Smooth muscle cell (in vitro differentiated cells): ENCODE measurements around the gene DDX10. TPM values are rescaled to one million over a fixed set of nuclear protein-coding genes. Genes with fewer than 3 reads are reported as not detected.

Experiments used
- DNase-seq: peaks from one replicate; lab custom pipeline; 2025; ENCODE audit not compliant: unreplicated experiment; lab: John Stamatoyannopoulos, UW
- H2AFZ ChIP-seq: fragments of 200-600 bp; sonication (generic); 2 replicates; pipeline ENCODE4 v1.6.0; 2016; ENCODE audit warnings: antibody characterized with exemption, low read depth, mild to moderate bottlenecking
- H3F3A ChIP-seq: fragments of 200-600 bp; sonication (generic); 2 replicates; pipeline ENCODE4 v1.6.0; 2017; ENCODE audit warnings: antibody characterized with exemption, low read depth
- H3K27ac ChIP-seq: fragments of 200-600 bp; sonication (generic); 2 replicates; pipeline ENCODE4 v1.5.1; 2016; ENCODE audit warnings: low read depth, mild to moderate bottlenecking
- H3K27me3 ChIP-seq: fragments of 200-600 bp; sonication (generic); 2 replicates; pipeline ENCODE4 v1.6.1; 2016; ENCODE audit warnings: low read depth, mild to moderate bottlenecking
- H3K36me3 ChIP-seq: fragments of 200-600 bp; sonication (generic); 2 replicates; pipeline ENCODE4 v1.5.1; 2016; ENCODE audit warnings: low read depth
- H3K4me1 ChIP-seq: fragments of 200-600 bp; sonication (generic); 2 replicates; pipeline ENCODE4 v1.5.1; 2016; ENCODE audit warnings: low read depth
- H3K4me2 ChIP-seq: fragments of 200-600 bp; sonication (generic); 2 replicates; pipeline ENCODE4 v1.6.0; 2016; ENCODE audit warnings: mild to moderate bottlenecking
- H3K4me3 ChIP-seq: fragments of 200-600 bp; sonication (generic); 2 replicates; pipeline ENCODE4 v1.5.1; 2016; ENCODE audit warnings: mild to moderate bottlenecking
- H3K79me2 ChIP-seq: fragments of 200-600 bp; sonication (generic); 2 replicates; pipeline ENCODE4 v1.6.0; 2016; ENCODE audit warnings: low read depth, mild to moderate bottlenecking
- H3K9ac ChIP-seq: fragments of 200-600 bp; sonication (generic); 2 replicates; pipeline ENCODE4 v1.6.0; 2016; ENCODE audit warnings: low read depth
- H3K9me3 ChIP-seq: fragments of 200-600 bp; sonication (generic); replicated peaks from 2 replicates; pipeline ENCODE4 v1.5.1; 2016; ENCODE audit warnings: low read depth
- H4K20me1 ChIP-seq: fragments of 200-600 bp; sonication (generic); 2 replicates; pipeline ENCODE4 v1.6.0; 2016; ENCODE audit warnings: low read depth
- CTCF ChIP-seq: fragments of 200-600 bp; sonication (generic); IDR thresholded peaks from 2 replicates; pipeline ENCODE4 v1.5.1; 2017; ENCODE audit warnings: borderline replicate concordance, mild to moderate bottlenecking, antibody characterized with exemption; ENCODE audit not compliant: insufficient read depth, poor library complexity, severe bottlenecking
- WGBS: methylation state at CpG from one replicate; pipeline ENCODE4 v1.1.7; 2016; ENCODE audit warnings: low lambda C conversion rate; 5-methylcytosine and 5-hydroxymethylcytosine counted together
- polyA plus RNA-seq: library from polyadenylated mRNA; unstranded; fragments of >200 nt; fragmentation: Nextera tagmentation; extraction: Ambion mirVana; gene quantifications from 2 replicates; pipeline ENCODE4 v1.2.1, GENCODE V29; 2016
- total RNA-seq: library from RNA; depleted of rRNA; stranded (reverse); fragments of >200 nt; gene quantifications from 2 replicates; pipeline ENCODE4 v1.2.3, GENCODE V29; 2014

DDX10 gene
- total and polyA plus RNA-seq, 2 experiments from 2014 or later = 7.3 to 15.7 TPM

DNA sequence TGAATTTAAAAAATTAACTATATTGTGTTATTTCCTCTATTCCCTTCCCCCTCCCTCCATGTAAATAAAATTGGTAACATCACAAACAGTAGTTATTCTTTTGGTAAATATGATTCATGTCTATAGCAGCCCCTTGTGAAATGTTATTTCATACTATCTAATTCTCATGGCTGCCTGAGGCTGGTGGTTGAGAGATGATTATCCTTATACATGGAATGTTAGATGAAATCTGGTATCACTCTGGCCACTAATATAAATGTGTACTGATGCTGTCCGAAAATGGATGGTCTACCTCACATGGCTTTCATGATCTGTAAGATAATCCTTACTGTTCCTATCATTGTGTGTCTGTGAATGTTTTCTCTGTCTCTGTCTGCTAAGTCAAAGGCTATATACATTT is 46.3 kb upstream of the DDX10 start:
- no peaks in the 10 kb centered on the region for H3F3A ChIP-seq
- no peak overlapping the region for H3K4me2 ChIP-seq
- no peak overlapping the region for H2AFZ ChIP-seq
- peak overlapping the region; percentile 98 for H3K27ac ChIP-seq
- 93% methylated on average over 1 of the region's 1 CpG for WGBS
- no peak overlapping the region for H3K4me3 ChIP-seq
- H3K27me3 ChIP-seq = no peaks in the 10 kb centered on the region
- DNase-seq = no peak
- no peak for TF ChIP-seq CTCF
- H4K20me1 ChIP-seq = no peaks in the 10 kb centered on the region
- H3K4me1 ChIP-seq = no peaks in the 10 kb centered on the region
- no peaks in the 10 kb centered on the region for H3K36me3 ChIP-seq
- peak overlapping the region; percentile 88 for H3K9ac ChIP-seq
- no peaks in the 10 kb centered on the region for H3K9me3 ChIP-seq
- H3K79me2 ChIP-seq = no peaks in the 10 kb centered on the region

DNA sequence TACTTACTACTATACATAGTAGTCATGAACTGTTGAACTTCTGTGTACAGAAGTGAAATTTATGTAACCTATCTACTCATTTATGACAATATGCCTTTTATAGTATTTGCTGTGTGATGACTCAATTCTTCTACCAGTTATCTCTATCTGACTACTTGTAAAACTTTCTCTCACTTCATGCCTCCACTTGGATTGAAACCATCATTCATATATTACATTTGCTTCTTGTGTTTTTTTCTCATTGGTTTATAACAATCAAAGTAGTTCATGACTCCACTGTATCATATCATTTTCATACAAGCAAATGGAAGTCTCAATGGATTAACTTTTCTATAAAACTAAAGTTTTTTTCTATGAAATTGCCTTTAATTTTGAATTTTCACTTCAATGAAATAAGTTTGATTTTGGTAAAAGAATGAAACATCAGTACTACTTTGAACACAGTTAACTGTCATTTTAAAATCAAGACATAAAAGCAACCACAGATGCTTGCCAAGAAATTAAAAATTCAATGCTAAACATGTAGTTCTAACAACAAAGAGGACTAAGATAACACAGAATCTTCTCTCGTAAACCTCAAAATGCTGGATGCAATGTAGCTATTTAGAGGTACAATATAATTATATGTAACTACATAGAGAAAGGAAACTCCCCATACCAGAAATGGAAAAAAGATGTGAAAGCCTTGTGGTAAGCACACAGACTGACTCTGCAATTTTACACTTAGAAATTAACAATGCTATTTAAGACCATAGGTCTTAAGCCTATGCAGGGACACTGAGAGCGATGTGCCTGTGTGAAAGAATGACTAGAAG is 43.7 kb upstream of the DDX10 start:
- no peaks in the 10 kb centered on the region for H3K36me3 ChIP-seq
- WGBS = 64% methylated on average over 2 of the region's 2 CpGs
- no peaks in the 10 kb centered on the region for H4K20me1 ChIP-seq
- no peak overlapping the region for H3K9ac ChIP-seq
- no peak for TF ChIP-seq CTCF
- no peaks in the 10 kb centered on the region for H3K4me1 ChIP-seq
- peak overlapping the region; percentile 24 for H3K4me2 ChIP-seq
- no peaks in the 10 kb centered on the region for H3K79me2 ChIP-seq
- no peaks in the 10 kb centered on the region for H3K27me3 ChIP-seq
- H3K27ac ChIP-seq = peak overlapping the region; percentile 39
- H3F3A ChIP-seq = no peaks in the 10 kb centered on the region
- no peak for DNase-seq
- H3K4me3 ChIP-seq = no peak overlapping the region
- H2AFZ ChIP-seq = peak overlapping the region; percentile 7
- H3K9me3 ChIP-seq = no peaks in the 10 kb centered on the region

DNA sequence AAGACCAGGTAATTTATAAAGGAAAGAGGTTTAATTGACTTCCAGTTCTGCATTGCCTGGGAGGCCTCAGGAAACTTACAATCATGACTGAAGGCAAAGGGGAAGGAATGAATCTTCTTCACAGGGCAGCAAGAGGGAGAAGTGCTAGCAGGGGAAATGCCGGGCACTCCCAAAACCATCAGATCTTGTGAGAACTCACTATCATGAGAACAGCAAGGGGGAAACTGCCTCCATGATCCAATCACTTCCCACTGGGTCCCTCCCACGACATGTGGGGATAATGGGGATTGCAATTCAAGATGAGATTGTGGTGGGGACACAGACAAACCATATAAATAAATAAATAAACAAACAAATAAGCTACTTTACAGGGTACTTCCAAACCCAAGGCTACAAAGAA is 42.5 kb upstream of the DDX10 start:
- H3K27ac ChIP-seq = no peak overlapping the region
- TF ChIP-seq CTCF = no peak
- H3K4me3 ChIP-seq = no peak overlapping the region
- WGBS = 86% methylated on average over 2 of the region's 2 CpGs
- H3K9me3 ChIP-seq = no peaks in the 10 kb centered on the region
- H3K4me1 ChIP-seq = no peaks in the 10 kb centered on the region
- H4K20me1 ChIP-seq = no peaks in the 10 kb centered on the region
- no peak for DNase-seq
- H2AFZ ChIP-seq = no peak overlapping the region
- H3F3A ChIP-seq = no peaks in the 10 kb centered on the region
- H3K79me2 ChIP-seq = no peaks in the 10 kb centered on the region
- H3K36me3 ChIP-seq = no peaks in the 10 kb centered on the region
- no peak overlapping the region for H3K9ac ChIP-seq
- H3K27me3 ChIP-seq = no peaks in the 10 kb centered on the region
- no peak overlapping the region for H3K4me2 ChIP-seq
